VCaP (cell line): Measurements from ENCODE around the gene CSPG4.
"Not testable (repeated sequence)": the region's sequence is repeated elsewhere in the genome, so short reads cannot be mapped to it uniquely, and the experiment has no call there.

Experiments
- H3K27ac ChIP-seq: fragments of 450-650 bp; 2 replicates; pipeline ENCODE4 v1.5.1; 2017
- TF ChIP-seq, protein P1 (sequence below): fragments of 450-650 bp; conservative IDR thresholded peaks from 2 replicates; pipeline ENCODE4 v1.5.1; 2017; ENCODE audit warnings: mild to moderate bottlenecking, moderate library complexity

The CSPG4 gene

DNA sequence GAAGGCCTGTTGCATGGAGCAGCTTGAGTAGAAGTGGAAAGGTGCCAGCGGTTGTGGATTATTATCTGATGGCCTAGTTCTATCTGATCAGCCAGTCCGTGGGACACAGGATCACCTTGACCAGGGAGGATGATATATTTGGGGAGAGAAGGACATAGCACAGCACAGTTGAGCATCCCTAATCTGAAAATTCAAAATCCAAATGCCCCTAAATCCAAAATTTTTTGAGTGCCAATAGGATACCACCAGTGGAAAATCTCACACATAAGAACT lies 6.0 kb downstream of the CSPG4 start:
- H3K27ac ChIP-seq: no peak overlapping the region
- TF ChIP-seq, protein P1, sequence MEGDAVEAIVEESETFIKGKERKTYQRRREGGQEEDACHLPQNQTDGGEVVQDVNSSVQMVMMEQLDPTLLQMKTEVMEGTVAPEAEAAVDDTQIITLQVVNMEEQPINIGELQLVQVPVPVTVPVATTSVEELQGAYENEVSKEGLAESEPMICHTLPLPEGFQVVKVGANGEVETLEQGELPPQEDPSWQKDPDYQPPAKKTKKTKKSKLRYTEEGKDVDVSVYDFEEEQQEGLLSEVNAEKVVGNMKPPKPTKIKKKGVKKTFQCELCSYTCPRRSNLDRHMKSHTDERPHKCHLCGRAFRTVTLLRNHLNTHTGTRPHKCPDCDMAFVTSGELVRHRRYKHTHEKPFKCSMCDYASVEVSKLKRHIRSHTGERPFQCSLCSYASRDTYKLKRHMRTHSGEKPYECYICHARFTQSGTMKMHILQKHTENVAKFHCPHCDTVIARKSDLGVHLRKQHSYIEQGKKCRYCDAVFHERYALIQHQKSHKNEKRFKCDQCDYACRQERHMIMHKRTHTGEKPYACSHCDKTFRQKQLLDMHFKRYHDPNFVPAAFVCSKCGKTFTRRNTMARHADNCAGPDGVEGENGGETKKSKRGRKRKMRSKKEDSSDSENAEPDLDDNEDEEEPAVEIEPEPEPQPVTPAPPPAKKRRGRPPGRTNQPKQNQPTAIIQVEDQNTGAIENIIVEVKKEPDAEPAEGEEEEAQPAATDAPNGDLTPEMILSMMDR: no peak

DNA sequence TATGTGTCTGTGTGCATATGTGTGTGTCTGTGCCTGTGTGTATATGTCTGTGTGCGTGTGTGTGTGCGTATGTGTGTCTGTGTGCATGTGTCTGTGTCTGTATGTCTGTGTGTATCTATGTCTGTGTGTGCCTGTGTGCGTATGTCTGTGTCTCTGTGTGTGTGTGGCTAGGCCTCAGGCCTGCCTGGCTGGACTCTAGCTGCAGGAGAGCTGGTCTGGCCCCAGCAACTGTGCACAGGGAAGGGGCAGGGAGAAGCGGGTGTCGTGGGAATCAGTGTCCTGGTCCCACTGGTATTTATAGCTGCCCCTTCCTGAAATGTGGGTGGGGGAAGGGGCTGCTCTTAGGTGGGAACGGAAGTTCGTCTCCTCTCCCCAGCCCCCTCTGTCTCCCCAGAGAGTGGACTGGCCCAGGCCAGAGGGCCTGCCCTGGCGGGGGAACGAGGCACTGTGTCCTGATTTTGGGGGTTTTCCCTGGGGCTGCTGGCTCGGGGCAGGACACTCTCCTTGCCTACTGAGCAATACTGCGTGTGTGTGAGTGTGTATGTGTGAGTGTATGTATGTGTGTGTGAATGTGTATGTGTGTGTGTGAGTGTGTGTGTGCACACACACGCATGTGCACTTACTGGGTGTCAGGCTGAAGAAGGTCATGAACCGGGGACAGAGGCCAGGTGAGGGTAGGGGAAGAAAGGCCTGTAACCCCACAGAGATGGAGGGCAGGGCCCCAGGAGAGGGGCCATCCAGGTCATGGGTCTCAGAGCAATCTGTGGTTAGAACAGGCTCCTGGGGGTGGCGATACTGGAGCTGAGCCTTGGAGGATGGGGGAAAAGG lies 6.6 kb downstream of the CSPG4 start:
- TF ChIP-seq, protein P1: no peak
- peak overlapping the region; percentile 20; the same call in 1 of the 2 replicates for H3K27ac ChIP-seq

- not testable (repeated sequence) for H3K27ac ChIP-seq
These were observed 7.3 kb downstream of the CSPG4 start for GRCh38 chr15:75705375-75705774.

DNA sequence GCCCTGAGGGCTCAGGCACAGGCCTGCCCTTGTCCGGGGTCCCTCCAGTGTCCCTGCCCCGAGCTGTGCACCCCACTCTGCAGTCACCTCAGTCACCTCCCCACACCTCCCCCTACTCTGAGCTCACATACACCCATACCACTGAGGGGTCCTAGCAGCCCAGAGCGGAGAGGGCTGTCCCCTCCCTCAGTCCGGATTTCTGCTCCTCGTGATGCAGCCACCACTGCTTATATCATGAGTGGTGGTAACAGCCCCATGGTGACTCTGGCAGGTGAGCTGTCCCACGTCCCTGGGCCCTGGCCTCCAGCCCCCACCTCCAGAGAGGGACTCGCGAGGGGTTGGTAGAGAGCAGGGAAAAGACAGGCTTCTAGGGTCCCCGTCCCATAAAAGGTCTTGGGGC lies 8.0 kb downstream of the CSPG4 start:
- TF ChIP-seq, protein P1: no peak
- H3K27ac ChIP-seq: no peak overlapping the region

DNA sequence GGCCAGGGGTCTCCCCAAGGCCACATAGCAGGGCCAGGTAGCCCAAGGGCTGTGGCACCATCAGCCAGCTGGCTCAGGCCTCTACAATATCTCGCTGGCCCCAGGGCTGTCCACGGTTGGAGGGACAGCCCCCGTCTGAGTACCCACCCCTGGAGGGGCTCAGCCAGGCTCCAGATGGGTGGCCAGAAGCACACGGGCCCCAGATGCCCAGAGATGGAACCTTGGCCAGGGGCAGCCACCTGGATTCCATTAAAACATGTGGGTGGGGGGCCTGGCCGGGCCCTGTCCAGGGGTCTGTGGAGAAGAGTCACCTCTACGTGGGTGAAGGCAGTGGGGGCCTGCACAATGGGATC lies 8.4 kb downstream of the CSPG4 start:
- TF ChIP-seq, protein P1: no peak
- H3K27ac ChIP-seq: no peak overlapping the region

DNA sequence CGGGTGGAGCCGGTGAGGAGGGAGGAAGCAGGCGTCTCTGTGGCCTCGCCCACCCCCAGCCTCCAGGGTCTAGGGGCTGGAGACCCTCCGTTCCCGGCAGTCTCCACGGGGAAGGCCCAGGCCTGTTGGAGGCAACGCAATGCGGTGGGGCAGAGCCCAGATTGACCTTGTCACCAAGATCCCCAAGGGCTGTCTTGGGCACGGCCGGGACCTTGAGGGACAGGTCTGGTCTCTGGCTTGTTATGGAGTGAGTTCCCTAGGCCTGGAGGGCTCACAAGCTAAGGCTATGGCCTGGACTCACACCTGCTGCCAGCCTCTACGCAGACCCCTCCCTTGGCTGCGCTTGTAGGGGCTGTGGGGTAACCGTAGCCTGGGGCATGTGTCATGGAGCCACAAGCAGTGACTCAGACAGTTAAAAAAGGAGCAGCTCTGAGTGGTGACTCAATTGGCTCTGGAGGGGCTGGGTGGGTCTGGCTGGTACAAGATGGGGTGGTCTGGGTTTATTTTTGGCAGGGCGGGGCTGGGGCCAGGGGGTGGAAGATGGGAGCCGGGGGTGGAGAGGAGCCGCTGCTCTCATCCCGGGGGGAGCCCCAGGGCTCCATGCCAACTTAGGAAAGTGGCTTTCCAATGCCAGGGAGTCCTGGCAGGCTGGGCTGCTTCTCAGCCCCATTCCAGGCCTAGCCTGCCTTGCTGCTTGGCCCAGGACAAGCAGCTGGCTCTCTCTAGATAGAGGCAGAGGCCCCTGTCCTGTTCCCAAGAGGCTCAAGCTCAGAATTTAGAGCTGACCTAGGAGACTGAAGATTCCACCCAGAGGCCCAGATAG lies 9.0 kb downstream of the CSPG4 start:
- not testable (repeated sequence) for H3K27ac ChIP-seq

DNA sequence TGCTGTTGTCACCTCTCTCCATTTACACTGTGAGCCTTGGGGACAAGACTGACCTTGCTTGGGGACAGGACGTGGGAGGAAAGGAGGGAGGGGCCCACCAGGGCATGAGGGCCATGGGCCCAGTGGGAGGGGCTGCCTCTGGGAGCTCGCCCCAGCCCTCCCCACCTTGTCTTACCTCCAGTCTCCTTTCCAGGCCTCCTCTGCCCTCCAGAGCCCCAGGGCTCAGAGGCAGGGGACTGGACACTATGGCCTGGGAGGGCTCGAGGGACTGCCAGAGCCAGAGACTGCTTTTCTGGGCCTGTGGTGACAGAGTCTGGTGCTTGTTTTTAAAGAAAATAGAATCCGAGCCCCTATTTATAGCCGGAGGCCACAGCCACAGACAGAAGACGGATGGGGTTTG lies 10.2 kb downstream of the CSPG4 start:
- TF ChIP-seq, protein P1: no peak
- H3K27ac ChIP-seq: no peak overlapping the region

DNA sequence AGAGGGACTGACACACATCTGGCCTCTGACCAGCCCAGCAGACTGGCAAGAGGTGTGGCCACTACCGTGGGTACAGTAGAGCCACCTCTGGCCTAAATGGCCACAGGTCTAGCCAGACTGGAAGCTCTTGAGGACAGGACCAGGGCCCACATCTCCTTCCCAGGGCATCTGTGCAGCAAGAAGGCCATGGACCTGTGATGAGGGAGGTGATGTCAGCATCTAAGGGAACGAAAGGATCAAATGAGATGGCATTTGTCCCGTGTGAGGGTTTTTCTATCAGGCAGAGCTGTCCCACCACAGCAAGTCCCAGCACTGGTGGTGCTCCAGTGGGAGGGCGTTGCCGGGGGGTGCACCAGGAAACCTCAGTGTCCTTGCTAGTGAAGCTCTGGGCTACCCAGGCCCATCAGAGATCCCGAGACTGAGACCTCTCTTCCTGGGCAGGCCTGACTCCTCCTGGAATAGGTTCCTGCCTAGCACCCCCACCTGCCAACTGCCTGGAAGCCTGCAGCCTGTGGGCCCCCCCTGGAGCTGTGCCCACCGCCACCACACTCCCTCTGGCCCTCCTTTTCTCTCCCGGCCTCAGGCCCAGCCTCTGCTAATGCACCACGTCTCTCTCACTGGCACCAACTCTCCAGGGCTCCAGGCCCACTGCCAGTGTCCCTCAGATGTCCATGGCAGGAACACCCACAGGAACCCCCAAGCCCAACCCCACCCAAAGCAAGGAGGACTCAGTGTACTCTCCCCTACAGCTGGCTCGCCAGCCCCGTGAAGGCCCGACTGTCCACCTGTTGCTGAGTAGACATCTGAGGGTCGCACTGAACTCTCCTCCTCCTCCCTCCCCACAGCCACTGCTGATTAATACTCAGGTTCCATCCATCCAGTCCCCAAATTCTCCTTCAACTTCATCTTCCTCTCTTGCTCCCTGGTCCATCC lies 11.3 kb downstream of the CSPG4 start:
- H3K27ac ChIP-seq: not testable (repeated sequence)

DNA sequence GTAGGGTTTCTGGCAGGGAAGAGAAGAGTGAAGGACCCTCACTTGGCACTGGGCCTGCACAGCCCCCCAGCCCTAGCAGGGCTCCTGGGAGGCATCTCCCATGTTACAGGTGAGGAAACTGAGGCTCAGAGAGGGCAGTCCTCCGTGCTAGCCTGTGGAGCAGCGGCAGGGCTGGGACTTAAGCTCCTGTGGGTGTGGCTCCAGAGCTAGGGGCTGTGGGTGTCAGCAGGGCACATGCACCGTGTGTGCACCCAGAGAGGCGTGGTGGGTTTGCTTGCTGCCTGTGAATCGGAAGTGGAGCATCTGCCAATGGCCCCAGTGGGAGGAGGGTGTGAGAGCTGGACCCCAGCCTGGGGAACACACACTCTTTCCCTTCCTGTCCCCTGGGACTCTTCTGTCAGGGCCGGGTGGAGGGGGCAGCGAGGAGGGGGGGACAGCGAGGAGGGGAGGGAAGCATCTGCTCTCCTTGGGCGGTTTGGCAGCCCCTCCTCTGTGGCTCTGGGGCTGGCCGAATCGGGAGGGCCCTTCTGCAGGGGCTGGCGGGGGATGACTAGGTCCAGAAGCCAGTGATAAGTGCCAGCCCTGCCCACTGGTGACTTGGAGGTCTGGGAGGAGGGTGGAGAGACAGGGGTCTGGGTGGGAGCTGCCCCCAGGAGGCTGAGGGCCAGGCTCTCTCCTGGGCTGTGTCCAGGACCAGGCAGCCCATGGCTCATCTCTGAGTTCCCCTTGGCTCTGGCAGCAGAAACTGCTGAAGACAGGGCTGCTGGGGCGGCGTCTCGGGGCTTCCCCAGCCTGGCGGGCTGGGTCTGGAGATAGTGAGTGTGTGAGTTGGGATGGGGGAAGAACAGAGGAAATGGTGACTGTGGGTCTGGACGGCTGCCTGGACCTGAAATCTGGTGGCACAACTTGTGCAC lies 12.4 kb downstream of the CSPG4 start:
- H3K27ac ChIP-seq: not testable (repeated sequence)

GRCh38 chr15:75699517-75699916 lies 13.1 kb downstream of the CSPG4 start:
- not testable (repeated sequence) for H3K27ac ChIP-seq

DNA sequence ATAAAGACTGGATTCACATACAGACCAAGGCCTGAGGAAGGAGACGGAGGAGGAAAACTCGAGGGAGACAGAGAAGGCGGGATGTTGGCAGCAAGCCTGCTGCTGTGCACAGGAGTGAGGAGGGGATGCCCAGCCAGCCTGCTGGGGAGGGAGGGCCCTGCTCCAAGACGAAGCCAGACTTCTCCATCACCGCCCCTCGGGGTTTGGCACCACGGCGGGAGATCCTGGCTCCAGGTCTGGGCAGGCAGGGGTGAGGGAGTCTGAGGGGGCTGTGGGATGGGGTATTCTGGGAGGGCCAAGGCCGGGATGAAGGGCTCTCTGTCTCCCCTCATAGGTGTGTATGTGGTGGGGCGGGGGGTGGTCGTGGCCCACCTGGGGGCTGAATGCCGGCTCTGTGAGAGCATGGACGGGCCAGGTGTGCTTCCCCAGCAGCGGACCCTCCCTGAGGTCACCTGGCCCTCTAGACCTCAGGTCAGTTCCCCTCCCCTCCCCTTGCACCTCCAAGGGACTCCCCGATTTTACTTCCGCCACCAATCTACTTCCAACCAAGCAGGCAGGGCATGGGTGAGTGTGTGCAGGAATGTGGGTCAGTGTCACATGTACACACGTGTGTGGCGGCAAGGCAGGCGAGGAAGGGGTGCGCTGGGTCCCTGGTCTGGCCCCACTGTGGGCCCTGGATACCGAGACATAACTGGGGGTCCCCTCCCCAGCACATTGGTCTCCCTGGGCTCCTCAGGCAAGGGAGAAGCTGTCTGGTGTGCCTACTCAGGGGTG lies 14.5 kb downstream of the CSPG4 start:
- not testable (repeated sequence) for H3K27ac ChIP-seq
